Type B pancreatic cell (in vitro differentiated cells): Measurements from ENCODE around the gene SLCO4A1. TPM values are rescaled to one million over a fixed set of nuclear protein-coding genes. Genes with fewer than 3 reads are reported as not detected.

ENCODE experiments used
- DNase-seq: peaks from one replicate; pipeline ENCODE4 v3.0.0; 2021; ENCODE audit warnings: mixed read lengths; ENCODE audit not compliant: unreplicated experiment; ENCODE audit errors: extremely low spot score
- H3K27ac Mint-ChIP-seq: 2 replicates; pipeline ENCODE4 v1.8.0; 2021; ENCODE audit warnings: mild to moderate bottlenecking, mixed read lengths
- H3K27me3 Mint-ChIP-seq: 2 replicates; pipeline ENCODE4 v1.8.0; 2021; ENCODE audit warnings: mixed read lengths
- H3K36me3 Mint-ChIP-seq: 2 replicates; pipeline ENCODE4 v1.8.0; 2021; ENCODE audit warnings: mixed read lengths
- H3K4me1 Mint-ChIP-seq: one replicate; pipeline ENCODE4 v1.8.0; 2021; ENCODE audit warnings: mixed read lengths; ENCODE audit not compliant: unreplicated experiment
- H3K4me3 Mint-ChIP-seq: 2 replicates; pipeline ENCODE4 v1.8.0; 2021; ENCODE audit warnings: mild to moderate bottlenecking, mixed read lengths
- H3K9me3 Mint-ChIP-seq: 2 replicates; pipeline ENCODE4 v1.8.0; 2021; ENCODE audit warnings: mixed read lengths
- CTCF ChIP-seq: fragments of 200-600 bp; sonication (generic); conservative IDR thresholded peaks from 2 replicates; pipeline ENCODE4 v1.5.0; 2021; ENCODE audit warnings: antibody characterized with exemption, mild to moderate bottlenecking
- total RNA-seq: library from RNA; stranded (reverse); gene quantifications from 2 replicates; pipeline ENCODE4 v1.2.1, GENCODE V29; 2021; ENCODE audit warnings: low replicate concordance

Gene SLCO4A1
- total RNA-seq, 1 donor from 2014 or later = 5.3 TPM

GRCh38 chr20:62601172-62601571 is 41.1 kb upstream of the SLCO4A1 start:
- Mint-ChIP-seq H3K36me3 (no peaks in the 10 kb centered on the region), H3K27me3 (peaks cover 36% of the 10 kb centered on the region), H3K9me3 (no peaks in the 10 kb centered on the region), H3K4me3 (no peak overlapping the region), H3K27ac (no peak overlapping the region), H3K4me1 (peaks cover 2% of the 10 kb centered on the region)
- DNase-seq = no peak
- TF ChIP-seq CTCF = no peak

GRCh38 chr20:62601714-62602113 is 40.6 kb upstream of the SLCO4A1 start:
- H3K4me3 Mint-ChIP-seq = no peak overlapping the region
- no peaks in the 10 kb centered on the region for H3K36me3 Mint-ChIP-seq
- H3K9me3 Mint-ChIP-seq = no peaks in the 10 kb centered on the region
- no peak for DNase-seq
- H3K27ac Mint-ChIP-seq = no peak overlapping the region
- TF ChIP-seq CTCF = no peak
- H3K27me3 Mint-ChIP-seq = peaks cover 37% of the 10 kb centered on the region
- H3K4me1 Mint-ChIP-seq = peaks cover 6% of the 10 kb centered on the region

GRCh38 chr20:62602550-62602949 is 39.8 kb upstream of the SLCO4A1 start:
- Mint-ChIP-seq H3K27me3 (peaks cover 32% of the 10 kb centered on the region), H3K9me3 (no peaks in the 10 kb centered on the region), H3K27ac (no peak overlapping the region), H3K4me1 (peaks cover 6% of the 10 kb centered on the region), H3K36me3 (no peaks in the 10 kb centered on the region), H3K4me3 (no peak overlapping the region)
- DNase-seq = no peak
- TF ChIP-seq CTCF = no peak

- H3K4me1 Mint-ChIP-seq = peaks cover 6% of the 10 kb centered on the region
- H3K4me3 Mint-ChIP-seq = no peak overlapping the region
- peaks cover 26% of the 10 kb centered on the region for H3K27me3 Mint-ChIP-seq
- H3K27ac Mint-ChIP-seq = no peak overlapping the region
- no peak for TF ChIP-seq CTCF
- H3K9me3 Mint-ChIP-seq = no peaks in the 10 kb centered on the region
- H3K36me3 Mint-ChIP-seq = no peaks in the 10 kb centered on the region
- DNase-seq = no peak
Observed at GRCh38 chr20:62603021-62603906, 39.0 kb upstream of the SLCO4A1 start.

- H3K9me3 Mint-ChIP-seq = no peaks in the 10 kb centered on the region
- peaks cover 22% of the 10 kb centered on the region for H3K27me3 Mint-ChIP-seq
- H3K36me3 Mint-ChIP-seq = no peaks in the 10 kb centered on the region
- H3K4me1 Mint-ChIP-seq = peaks cover 6% of the 10 kb centered on the region
- H3K4me3 Mint-ChIP-seq = no peak overlapping the region
- TF ChIP-seq CTCF = no peak
- no peak overlapping the region for H3K27ac Mint-ChIP-seq
- DNase-seq = no peak
Observed at GRCh38 chr20:62603907-62604785, 38.2 kb upstream of the SLCO4A1 start.
